ENCODE results near the gene CDH2.
"Not testable (repeated sequence)": the region's sequence is repeated elsewhere in the genome, so short reads cannot be mapped to it uniquely, and the experiment has no call there.

Gene CDH2

GRCh38 chr18:27950648-27951228 lies 226.2 kb downstream of the CDH2 start:
- no peak for DNase-seq (ENCODE audit: low read depth)
- H3K36me3 ChIP-seq (ENCODE audit: control insufficient read depth, insufficient read depth, low read length, severe bottlenecking) = no peaks in the 10 kb centered on the region

GRCh38 chr18:27948986-27949385 lies 227.9 kb downstream of the CDH2 start:
- Histone ChIP-seq H3K4me3 (ENCODE audit: low read length) (no peak overlapping the region), H3K36me3 (ENCODE audit: control insufficient read depth, insufficient read depth, low read length, severe bottlenecking) (no peaks in the 10 kb centered on the region), H3K9me3 (ENCODE audit: control insufficient read depth, low read length) (no peaks in the 10 kb centered on the region), H3K4me1 (ENCODE audit: control insufficient read depth, insufficient read depth, low read length) (no peaks in the 10 kb centered on the region), H3K27me3 (replicated peaks; ENCODE audit: control insufficient read depth, insufficient read depth, low read length) (no peaks in the 10 kb centered on the region), H3K9ac (ENCODE audit: low read length) (no peak overlapping the region)
- DNase-seq (ENCODE audit: low read depth) = peak; percentile 12

More at GRCh38 chr18:27950648-27951228, 226.2 kb downstream of the CDH2 start:
- peaks cover 3% of the 10 kb centered on the region for H3K4me1 ChIP-seq (ENCODE audit: control insufficient read depth, insufficient read depth, low read length)
- no peaks in the 10 kb centered on the region for H3K9me3 ChIP-seq (ENCODE audit: control insufficient read depth, low read length)
- no peaks in the 10 kb centered on the region for H3K27me3 ChIP-seq (replicated peaks; ENCODE audit: control insufficient read depth, insufficient read depth, low read length)
- no peak overlapping the region for H3K4me3 ChIP-seq (ENCODE audit: low read length)
- H3K9ac ChIP-seq (ENCODE audit: low read length) = no peak overlapping the region

- DNase-seq (ENCODE audit: low read depth) = no peak
- Histone ChIP-seq H3K36me3 (ENCODE audit: control insufficient read depth, insufficient read depth, low read length, severe bottlenecking) (no peaks in the 10 kb centered on the region), H3K4me3 (ENCODE audit: low read length) (no peak overlapping the region), H3K4me1 (ENCODE audit: control insufficient read depth, insufficient read depth, low read length) (no peaks in the 10 kb centered on the region), H3K27me3 (replicated peaks; ENCODE audit: control insufficient read depth, insufficient read depth, low read length) (no peaks in the 10 kb centered on the region), H3K9ac (ENCODE audit: low read length) (no peak overlapping the region), H3K9me3 (ENCODE audit: control insufficient read depth, low read length) (no peaks in the 10 kb centered on the region)
Measured at GRCh38 chr18:27942706-27943105, 234.2 kb downstream of the CDH2 start.

GRCh38 chr18:27931535-27931934 lies 245.4 kb downstream of the CDH2 start:
- Histone ChIP-seq H3K4me3 (ENCODE audit: low read length) (no peak overlapping the region), H3K4me1 (ENCODE audit: control insufficient read depth, insufficient read depth, low read length) (no peaks in the 10 kb centered on the region), H3K9ac (ENCODE audit: low read length) (no peak overlapping the region), H3K27me3 (replicated peaks; ENCODE audit: control insufficient read depth, insufficient read depth, low read length) (no peaks in the 10 kb centered on the region), H3K9me3 (ENCODE audit: control insufficient read depth, low read length) (no peaks in the 10 kb centered on the region), H3K36me3 (ENCODE audit: control insufficient read depth, insufficient read depth, low read length, severe bottlenecking) (no peaks in the 10 kb centered on the region)
- no peak for DNase-seq (ENCODE audit: low read depth)

GRCh38 chr18:27922780-27923179 lies 254.2 kb downstream of the CDH2 start:
- no peaks in the 10 kb centered on the region for H3K9me3 ChIP-seq (ENCODE audit: control insufficient read depth, low read length)
- H3K9ac ChIP-seq (ENCODE audit: low read length) = no peak overlapping the region
- no peaks in the 10 kb centered on the region for H3K27me3 ChIP-seq (replicated peaks; ENCODE audit: control insufficient read depth, insufficient read depth, low read length)
- no peak for DNase-seq (ENCODE audit: low read depth)
- no peak overlapping the region for H3K4me3 ChIP-seq (ENCODE audit: low read length)
- no peaks in the 10 kb centered on the region for H3K4me1 ChIP-seq (ENCODE audit: control insufficient read depth, insufficient read depth, low read length)
- H3K36me3 ChIP-seq (ENCODE audit: control insufficient read depth, insufficient read depth, low read length, severe bottlenecking) = no peaks in the 10 kb centered on the region

- DNase-seq (ENCODE audit: low read depth) = peak; percentile 48
- Histone ChIP-seq H3K36me3 (ENCODE audit: control insufficient read depth, insufficient read depth, low read length, severe bottlenecking) (no peaks in the 10 kb centered on the region), H3K4me1 (ENCODE audit: control insufficient read depth, insufficient read depth, low read length) (no peaks in the 10 kb centered on the region), H3K9ac (ENCODE audit: low read length) (no peak overlapping the region), H3K27me3 (replicated peaks; ENCODE audit: control insufficient read depth, insufficient read depth, low read length) (no peaks in the 10 kb centered on the region), H3K9me3 (ENCODE audit: control insufficient read depth, low read length) (no peaks in the 10 kb centered on the region), H3K4me3 (ENCODE audit: low read length) (peak overlapping the region; percentile 43)
Measured at GRCh38 chr18:27921904-27922751, 254.8 kb downstream of the CDH2 start.

- DNase-seq (ENCODE audit: low read depth) = no peak
- no peaks in the 10 kb centered on the region for H3K9me3 ChIP-seq (ENCODE audit: control insufficient read depth, low read length)
- H3K9ac ChIP-seq (ENCODE audit: low read length) = no peak overlapping the region
- no peaks in the 10 kb centered on the region for H3K27me3 ChIP-seq (replicated peaks; ENCODE audit: control insufficient read depth, insufficient read depth, low read length)
- H3K4me3 ChIP-seq (ENCODE audit: low read length) = peak overlapping the region; percentile 43
- H3K36me3 ChIP-seq (ENCODE audit: control insufficient read depth, insufficient read depth, low read length, severe bottlenecking) = no peaks in the 10 kb centered on the region
- H3K4me1 ChIP-seq (ENCODE audit: control insufficient read depth, insufficient read depth, low read length) = no peaks in the 10 kb centered on the region
Measured at GRCh38 chr18:27921392-27921791, 255.5 kb downstream of the CDH2 start.

- no peak for DNase-seq (ENCODE audit: low read depth)
- H3K4me1 ChIP-seq (ENCODE audit: control insufficient read depth, insufficient read depth, low read length) = no peaks in the 10 kb centered on the region
Measured at GRCh38 chr18:27920836-27921235, 256.1 kb downstream of the CDH2 start.

GRCh38 chr18:27906189-27906588 lies 270.7 kb downstream of the CDH2 start:
- peaks cover 31% of the 10 kb centered on the region for H3K9me3 ChIP-seq (ENCODE audit: control insufficient read depth, low read length)
- not testable (repeated sequence) for H3K9ac ChIP-seq (ENCODE audit: low read length); H3K27me3 ChIP-seq (replicated peaks; ENCODE audit: control insufficient read depth, insufficient read depth, low read length); H3K36me3 ChIP-seq (ENCODE audit: control insufficient read depth, insufficient read depth, low read length, severe bottlenecking); H3K4me3 ChIP-seq (ENCODE audit: low read length); DNase-seq (ENCODE audit: low read depth); H3K4me1 ChIP-seq (ENCODE audit: control insufficient read depth, insufficient read depth, low read length)

More at GRCh38 chr18:27920836-27921235, 256.1 kb downstream of the CDH2 start:
- no peaks in the 10 kb centered on the region for H3K36me3 ChIP-seq (ENCODE audit: control insufficient read depth, insufficient read depth, low read length, severe bottlenecking)
- no peaks in the 10 kb centered on the region for H3K9me3 ChIP-seq (ENCODE audit: control insufficient read depth, low read length)
- no peak overlapping the region for H3K9ac ChIP-seq (ENCODE audit: low read length)
- no peak overlapping the region for H3K4me3 ChIP-seq (ENCODE audit: low read length)
- no peaks in the 10 kb centered on the region for H3K27me3 ChIP-seq (replicated peaks; ENCODE audit: control insufficient read depth, insufficient read depth, low read length)

GRCh38 chr18:27903906-27904305 lies 273.0 kb downstream of the CDH2 start:
- no peaks in the 10 kb centered on the region for H3K27me3 ChIP-seq (replicated peaks; ENCODE audit: control insufficient read depth, insufficient read depth, low read length)
- H3K4me1 ChIP-seq (ENCODE audit: control insufficient read depth, insufficient read depth, low read length) = no peaks in the 10 kb centered on the region
- H3K9ac ChIP-seq (ENCODE audit: low read length) = no peak overlapping the region
- no peaks in the 10 kb centered on the region for H3K36me3 ChIP-seq (ENCODE audit: control insufficient read depth, insufficient read depth, low read length, severe bottlenecking)
- no peak for DNase-seq (ENCODE audit: low read depth)
- no peak overlapping the region for H3K4me3 ChIP-seq (ENCODE audit: low read length)
- peaks cover 16% of the 10 kb centered on the region for H3K9me3 ChIP-seq (ENCODE audit: control insufficient read depth, low read length)

- H3K4me1 ChIP-seq (ENCODE audit: control insufficient read depth, insufficient read depth, low read length) = no peaks in the 10 kb centered on the region
- H3K9me3 ChIP-seq (ENCODE audit: control insufficient read depth, low read length) = peaks cover 7% of the 10 kb centered on the region
- H3K27me3 ChIP-seq (replicated peaks; ENCODE audit: control insufficient read depth, insufficient read depth, low read length) = no peaks in the 10 kb centered on the region
- H3K4me3 ChIP-seq (ENCODE audit: low read length) = no peak overlapping the region
- peak; percentile 63 for DNase-seq (ENCODE audit: low read depth)
- H3K36me3 ChIP-seq (ENCODE audit: control insufficient read depth, insufficient read depth, low read length, severe bottlenecking) = no peaks in the 10 kb centered on the region
- H3K9ac ChIP-seq (ENCODE audit: low read length) = no peak overlapping the region
Measured at GRCh38 chr18:27901424-27902226, 275.3 kb downstream of the CDH2 start.
